Measurements from ENCODE around the gene PLCG1.
A peak's percentile ranks its signal among the peaks of the same experiment; 100 is the strongest.

The PLCG1 gene

DNA sequence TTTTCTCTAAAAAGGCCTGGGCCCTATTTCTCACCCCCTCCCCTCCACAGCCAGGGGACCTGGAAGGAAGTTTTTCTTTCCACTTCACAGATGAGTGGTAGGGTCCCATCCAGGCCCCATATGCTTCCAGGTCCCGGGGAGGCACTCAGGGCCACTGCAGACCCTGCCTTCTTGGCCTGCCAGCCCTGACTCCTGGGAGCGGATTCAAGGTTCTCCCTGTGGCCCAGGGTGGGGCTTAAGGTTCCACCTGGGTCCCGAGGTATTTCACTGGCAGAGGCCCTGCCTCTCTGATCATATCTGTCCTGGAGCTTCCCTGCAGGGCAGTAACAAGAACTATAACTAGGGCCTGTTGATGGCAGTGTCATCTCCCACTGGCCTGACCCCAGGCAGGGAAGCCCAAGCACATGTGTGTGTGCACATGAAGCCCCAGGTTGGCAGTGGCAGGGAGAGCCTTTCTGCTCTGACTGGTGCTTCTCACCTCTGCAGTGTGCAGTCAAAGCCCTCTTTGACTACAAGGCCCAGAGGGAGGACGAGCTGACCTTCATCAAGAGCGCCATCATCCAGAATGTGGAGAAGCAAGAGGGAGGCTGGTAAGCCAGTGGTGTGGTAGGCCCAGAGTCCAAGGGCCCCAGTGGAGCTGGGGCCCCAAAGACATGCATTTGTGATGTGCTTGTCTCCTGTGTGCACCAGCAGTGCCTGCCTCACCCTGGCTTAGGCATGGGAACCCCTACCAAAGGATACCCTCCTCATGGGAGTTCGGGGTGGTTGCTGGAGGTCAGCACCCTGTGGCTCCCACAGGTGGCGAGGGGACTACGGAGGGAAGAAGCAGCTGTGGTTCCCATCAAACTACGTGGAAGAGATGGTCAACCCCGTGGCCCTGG, 31.2 kb downstream of the PLCG1 start:
- no peak for DNase-seq

DNA sequence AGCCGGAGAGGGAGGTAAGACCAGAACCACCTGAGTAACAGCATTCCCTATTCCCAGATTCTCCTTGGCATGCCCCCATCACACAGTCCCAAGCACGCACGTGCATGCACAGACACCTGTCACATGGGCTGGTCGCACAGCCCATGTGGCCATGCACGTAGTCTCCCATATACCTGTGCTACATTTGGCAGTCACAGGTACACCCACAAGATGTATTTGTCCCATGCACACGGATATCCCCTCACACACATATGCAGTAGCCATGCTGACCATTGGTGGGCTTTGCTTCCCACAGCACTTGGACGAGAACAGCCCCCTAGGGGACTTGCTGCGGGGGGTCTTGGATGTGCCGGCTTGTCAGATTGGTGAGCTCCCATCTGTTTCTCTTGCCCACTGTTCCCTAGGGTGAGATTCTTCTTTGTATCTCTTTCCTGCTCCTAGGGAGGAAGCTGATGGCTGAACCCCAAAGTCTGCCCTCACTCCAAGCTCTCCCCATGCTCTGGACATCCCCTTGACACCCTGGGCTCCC, 31.9 kb downstream of the PLCG1 start:
- no peak for DNase-seq

DNA sequence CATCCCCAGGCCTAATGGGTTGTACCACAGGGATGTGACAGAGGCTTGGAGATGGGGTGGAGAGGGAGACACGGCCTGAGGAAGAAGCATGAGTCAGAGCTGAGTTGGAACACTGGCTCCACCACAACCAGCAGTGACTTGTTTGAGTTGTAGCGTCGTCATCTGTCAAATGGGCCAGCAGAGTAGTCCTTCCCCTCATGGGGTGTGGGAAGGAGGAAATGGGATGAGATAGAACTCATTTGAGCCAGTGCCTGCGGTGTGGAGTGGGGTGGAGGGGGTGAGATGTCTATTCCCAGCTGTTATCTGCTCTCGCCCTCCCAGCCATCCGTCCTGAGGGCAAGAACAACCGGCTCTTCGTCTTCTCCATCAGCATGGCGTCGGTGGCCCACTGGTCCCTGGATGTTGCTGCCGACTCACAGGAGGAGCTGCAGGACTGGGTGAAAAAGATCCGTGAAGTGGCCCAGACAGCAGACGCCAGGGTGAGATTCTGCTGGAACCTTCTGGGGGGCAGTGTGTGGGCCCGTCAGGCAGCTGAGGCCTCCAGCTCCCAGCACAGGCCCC, 32.5 kb downstream of the PLCG1 start:
- peak in 1 of 5 donors; percentile 8 for DNase-seq

GRCh38 chr20:41170386-41171105, 33.2 kb downstream of the PLCG1 start:
- DNase-seq, result no peak

- no peak for DNase-seq
Observed at GRCh38 chr20:41171736-41172295, 34.5 kb downstream of the PLCG1 start.

DNA sequence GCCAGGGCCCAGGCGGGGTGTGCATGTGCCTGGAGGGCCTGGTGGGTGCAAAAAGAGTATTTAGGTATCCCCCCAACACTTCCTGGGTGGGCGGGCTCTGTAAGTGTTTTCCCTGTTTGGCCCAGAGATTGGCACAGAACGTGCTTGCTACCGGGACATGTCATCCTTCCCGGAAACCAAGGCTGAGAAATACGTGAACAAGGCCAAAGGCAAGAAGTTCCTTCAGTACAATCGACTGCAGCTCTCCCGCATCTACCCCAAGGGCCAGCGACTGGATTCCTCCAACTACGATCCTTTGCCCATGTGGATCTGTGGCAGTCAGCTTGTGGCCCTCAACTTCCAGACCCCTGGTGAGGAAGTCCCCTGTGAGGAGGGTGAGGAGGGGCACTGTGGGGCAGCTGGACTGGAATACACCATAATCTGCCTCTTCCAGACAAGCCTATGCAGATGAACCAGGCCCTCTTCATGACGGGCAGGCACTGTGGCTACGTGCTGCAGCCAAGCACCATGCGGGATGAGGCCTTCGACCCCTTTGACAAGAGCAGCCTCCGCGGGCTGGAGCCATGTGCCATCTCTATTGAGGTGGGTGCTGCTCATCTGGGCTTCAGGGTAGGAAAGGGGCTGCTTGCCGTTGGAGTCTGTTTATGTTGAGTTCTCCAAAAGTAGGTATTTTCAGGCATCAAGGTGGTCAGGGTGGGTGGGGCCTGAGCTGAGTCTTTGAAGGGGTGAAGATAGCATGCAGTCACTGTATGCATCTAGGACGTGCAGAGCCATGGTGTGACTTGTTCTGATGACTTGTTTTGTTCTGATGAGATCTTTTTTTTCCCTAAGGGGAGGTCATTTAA, 35.2 kb downstream of the PLCG1 start:
- no peak for DNase-seq

GRCh38 chr20:41173161-41173721, 35.9 kb downstream of the PLCG1 start:
- DNase-seq, result peak; percentile 34 to 60 (median 41)

DNA sequence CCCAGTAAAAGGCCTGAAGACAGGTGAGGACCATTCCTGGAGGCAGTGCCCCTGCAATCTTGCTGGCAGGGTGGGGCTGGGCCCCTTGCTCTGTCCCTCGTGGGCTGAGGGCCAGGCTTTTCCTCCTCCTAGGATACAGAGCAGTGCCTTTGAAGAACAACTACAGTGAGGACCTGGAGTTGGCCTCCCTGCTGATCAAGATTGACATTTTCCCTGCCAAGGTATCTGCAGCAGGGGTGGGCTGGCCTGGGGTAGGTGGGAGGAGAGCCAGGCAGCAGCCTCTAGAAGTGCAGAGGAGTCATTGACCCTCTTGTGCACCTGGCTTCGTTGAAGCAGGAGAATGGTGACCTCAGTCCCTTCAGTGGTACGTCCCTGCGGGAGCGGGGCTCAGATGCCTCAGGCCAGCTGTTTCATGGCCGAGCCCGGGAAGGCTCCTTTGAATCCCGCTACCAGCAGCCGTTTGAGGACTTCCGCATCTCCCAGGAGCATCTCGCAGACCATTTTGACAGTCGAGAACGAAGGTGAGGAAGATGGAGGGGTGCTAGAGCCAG, 36.5 kb downstream of the PLCG1 start:
- no peak for DNase-seq

GRCh38 chr20:41174373-41174772, 37.0 kb downstream of the PLCG1 start:
- DNase-seq, result no peak

- DNase-seq, result no peak
Observed at GRCh38 chr20:41174782-41175181, 37.4 kb downstream of the PLCG1 start.

DNA sequence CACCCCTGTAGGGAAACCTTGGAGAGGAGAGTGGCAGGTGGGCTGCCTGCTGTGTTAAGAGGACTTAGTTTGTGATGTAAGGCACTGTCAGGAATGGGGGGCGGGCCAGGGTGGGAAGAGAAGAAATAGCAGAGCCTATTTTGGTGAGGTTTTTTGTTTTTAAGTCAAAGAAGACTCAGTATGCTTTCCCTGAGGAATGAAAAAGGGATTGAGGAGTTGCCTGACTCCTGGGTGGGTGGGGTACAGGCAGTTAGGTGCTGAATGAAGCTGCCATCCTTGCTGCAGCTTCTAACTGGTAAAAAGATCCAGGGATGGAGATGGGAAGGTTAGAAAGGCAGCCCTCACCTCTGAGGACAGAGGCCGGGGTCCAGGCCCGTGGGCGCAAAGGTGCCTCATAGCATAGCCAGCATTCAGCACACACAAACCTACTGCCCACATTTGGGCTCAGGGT, 37.9 kb downstream of the PLCG1 start:
- DNase-seq, result no peak

GRCh38 chr20:41175727-41176330, 38.5 kb downstream of the PLCG1 start:
- no peak for DNase-seq

GRCh38 chr20:41176711-41177552, 39.6 kb downstream of the PLCG1 start:
- DNase-seq, result no peak

- no peak for DNase-seq
Observed at GRCh38 chr20:41177636-41178035, 40.3 kb downstream of the PLCG1 start.

DNA sequence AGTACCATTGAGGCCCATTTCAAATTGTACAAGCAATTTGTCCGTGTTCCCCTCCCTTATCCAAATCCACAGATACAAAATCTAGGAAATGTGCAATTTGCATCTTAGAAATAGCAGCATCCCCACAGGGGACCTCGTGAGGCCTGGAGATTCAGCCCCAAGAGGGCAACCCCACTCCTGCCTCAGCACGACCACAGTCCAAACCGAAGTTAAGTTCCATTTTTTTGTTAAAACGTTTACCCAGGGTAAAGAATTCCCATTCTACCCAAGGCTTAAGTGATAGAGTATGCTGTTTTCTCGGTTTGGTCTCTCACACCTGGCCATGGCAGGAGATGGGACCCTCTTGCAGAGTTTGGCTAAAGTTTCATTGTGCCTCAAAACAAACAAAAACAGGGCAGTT, 41.2 kb downstream of the PLCG1 start:
- DNase-seq, result no peak

- no peak for DNase-seq
Observed at GRCh38 chr20:41178904-41179432, 41.6 kb downstream of the PLCG1 start.

DNA sequence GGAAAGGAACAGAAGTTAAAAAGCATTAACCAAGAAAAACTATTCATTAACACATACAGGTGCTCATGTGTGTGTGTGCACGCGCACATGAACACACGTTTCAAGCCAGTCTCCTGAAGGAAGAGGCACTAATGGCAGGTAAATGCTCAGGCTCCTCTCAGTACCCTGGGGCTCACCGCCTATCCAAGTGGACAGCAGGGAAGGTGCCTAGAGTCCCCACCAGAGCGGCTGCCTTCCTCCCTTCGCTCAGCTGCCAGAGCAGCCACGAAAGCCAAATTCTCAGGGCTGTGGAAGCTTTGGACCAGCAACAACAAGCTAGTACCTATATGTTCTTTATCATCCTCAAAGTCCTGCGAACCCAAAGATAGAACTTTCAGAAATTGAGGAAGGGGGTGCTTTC, 42.6 kb downstream of the PLCG1 start:
- DNase-seq, result no peak

DNA sequence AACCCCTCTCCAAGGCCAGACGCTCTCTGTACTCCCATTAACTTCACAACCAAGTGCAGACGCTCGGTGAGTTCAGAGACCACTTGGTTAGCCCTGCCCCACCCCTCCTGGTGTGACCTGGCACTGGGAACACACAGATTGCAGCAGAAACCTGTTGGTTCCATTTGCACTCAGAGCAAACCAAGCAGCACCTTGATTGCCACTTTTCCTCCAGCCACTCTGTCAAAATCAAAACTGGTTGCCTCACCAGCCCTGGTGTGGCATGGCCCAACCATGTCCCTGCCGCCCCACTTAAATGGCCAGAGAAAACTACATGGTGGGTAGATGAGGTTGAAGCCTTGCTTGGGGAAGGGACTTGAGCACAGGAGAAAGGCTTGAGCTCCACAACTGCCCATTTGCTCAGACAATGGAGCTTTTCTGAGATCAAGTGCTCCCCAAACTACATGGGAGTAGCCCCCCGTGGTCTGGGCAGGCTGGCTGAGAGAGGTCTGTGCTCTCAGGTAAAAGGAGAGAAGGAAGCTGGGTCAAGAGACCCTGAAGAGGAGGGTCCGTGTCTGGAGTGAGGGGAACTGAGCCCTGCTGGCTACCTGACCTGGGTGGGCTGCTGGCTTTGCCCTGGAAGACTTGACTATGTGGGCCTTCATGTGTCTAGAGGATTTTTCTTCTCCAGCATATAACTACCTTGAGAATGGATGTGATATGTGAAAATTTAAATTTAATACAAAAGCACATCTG, 43.4 kb downstream of the PLCG1 start:
- no peak for DNase-seq

DNA sequence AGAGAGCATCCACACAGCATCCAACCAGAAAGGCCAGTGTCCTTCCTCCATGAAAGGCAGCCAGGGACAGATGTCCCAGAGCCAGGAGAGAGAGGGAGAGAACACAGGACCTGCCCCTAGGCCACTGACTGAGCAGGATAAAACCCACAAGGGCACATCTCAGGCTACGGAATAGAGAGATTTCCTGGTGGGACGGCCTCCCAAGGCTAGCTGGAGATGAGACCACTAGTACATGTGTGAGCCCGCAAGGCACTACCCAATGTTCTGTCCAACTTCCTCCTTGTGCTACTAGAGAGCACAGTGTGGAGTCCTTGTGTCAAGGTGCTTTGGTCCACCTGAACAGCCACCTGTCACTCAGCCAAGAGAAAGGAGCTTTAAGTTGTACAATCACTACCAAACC, 44.2 kb downstream of the PLCG1 start:
- DNase-seq, result no peak
